OCI-LY7 (cell line): ENCODE measurements around the gene AK5. TPM values are rescaled to one million over a fixed set of nuclear protein-coding genes. Genes with fewer than 3 reads are reported as not detected.

Experiments
- BruUV-seq: library from RNA; stranded (reverse); fragments of 400-500 nt; replicated peaks from 2 replicates; lab custom pipeline; 2021; lab: Mats Ljungman, UMichigan
- CTCF ChIA-PET: fragments of 300-600 bp; sonication (Branson Sonifier 250); formaldehyde crosslinking; loops from one replicate; lab custom pipeline; 2022; ENCODE audit warnings: antibody characterized with exemption; ENCODE audit not compliant: unreplicated experiment; lab: Charles Lee
- POLR2A ChIA-PET: fragments of 300-600 bp; sonication (Branson Sonifier 250); formaldehyde crosslinking; loops from one replicate; lab custom pipeline; 2022; ENCODE audit warnings: antibody characterized with exemption; lab: Charles Lee
- DNase-seq: peaks from one replicate; pipeline ENCODE4 v3.0.0-alpha.2; 2015; ENCODE audit warnings: low spot score
- H2AFZ ChIP-seq: fragments of 200-600 bp; sonication (generic), shearing (Covaris generic); 2 replicates; pipeline ENCODE4 v1.6.1; 2014; ENCODE audit warnings: mild to moderate bottlenecking, antibody characterized with exemption, low read length, moderate library complexity
- H3K27ac ChIP-seq: fragments of 200-600 bp; sonication (generic); 2 replicates; pipeline ENCODE4 v1.5.1; 2014; ENCODE audit warnings: mixed run types, low read depth, mild to moderate bottlenecking, moderate library complexity, low read length, inconsistent platforms; ENCODE audit not compliant: poor library complexity, severe bottlenecking
- H3K36me3 ChIP-seq: fragments of 200-600 bp; sonication (generic); 2 replicates; pipeline ENCODE4 v1.6.1; 2014; ENCODE audit warnings: mild to moderate bottlenecking, antibody characterized with exemption, low read length, moderate library complexity, mixed read lengths; ENCODE audit not compliant: insufficient read depth
- H3K4me1 ChIP-seq: fragments of 200-600 bp; sonication (generic); 2 replicates; pipeline ENCODE4 v1.5.1; 2014; ENCODE audit warnings: mild to moderate bottlenecking, low read length; ENCODE audit not compliant: insufficient read depth, poor library complexity, severe bottlenecking
- H3K4me2 ChIP-seq: fragments of 200-600 bp; sonication (generic); 2 replicates; pipeline ENCODE4 v1.6.1; 2014; ENCODE audit warnings: mild to moderate bottlenecking, low read length
- H3K4me3 ChIP-seq: fragments of 200-600 bp; sonication (generic); 2 replicates; pipeline ENCODE4 v1.5.1; 2014; ENCODE audit warnings: mild to moderate bottlenecking, low read depth, low read length; ENCODE audit not compliant: poor library complexity, severe bottlenecking
- H3K79me2 ChIP-seq: fragments of 200-600 bp; sonication (generic); 2 replicates; pipeline ENCODE4 v1.6.1; 2016; ENCODE audit warnings: low read depth, mild to moderate bottlenecking, low read length, moderate library complexity, mixed read lengths; ENCODE audit not compliant: insufficient read depth
- H3K9me2 ChIP-seq: fragments of 200-600 bp; sonication (generic); 2 replicates; pipeline ENCODE4 v1.6.1; 2016; ENCODE audit warnings: mild to moderate bottlenecking, low read length, mixed read lengths; ENCODE audit not compliant: insufficient read depth
- H3K9me3 ChIP-seq: fragments of 200-600 bp; sonication (generic); 2 replicates; pipeline ENCODE4 v1.6.1; 2014; ENCODE audit warnings: mild to moderate bottlenecking, mixed run types, low read length, mixed read lengths
- H4K20me1 ChIP-seq: fragments of 200-600 bp; sonication (generic); 2 replicates; pipeline ENCODE4 v1.6.1; 2014; ENCODE audit warnings: mild to moderate bottlenecking, antibody characterized with exemption, low read length, moderate library complexity, mixed read lengths; ENCODE audit not compliant: insufficient read depth
- EZH2phosphoT487 ChIP-seq: fragments of 200-600 bp; sonication (generic); IDR thresholded peaks from 2 replicates; pipeline ENCODE4 v1.6.1; 2018; ENCODE audit warnings: low read depth, borderline replicate concordance, mild to moderate bottlenecking, mixed run types, antibody characterized with exemption, low read length, moderate library complexity, mixed read lengths
- intact Hi-C: fragments of 100-400 bp; cut with micrococcal nuclease; formaldehyde crosslinking; loops from one replicate; pipeline ENCODE4 v1.10.0; 2022; ENCODE audit not compliant: unreplicated experiment
- total RNA-seq, 2 experiments: library from RNA; depleted of rRNA in 1 of 2; stranded (reverse); fragments of >200 nt in 1 of 2; shearing (Covaris generic) in 1 of 2; gene quantifications; 2 replicates each; pipeline ENCODE4 v1.2.3, GENCODE V29; 2014 to 2022
- TF ChIP-seq, protein P1 (sequence below): fragments of 200-600 bp; sonication (generic); conservative IDR thresholded peaks from 2 replicates; pipeline ENCODE4 v1.5.1; 2014; ENCODE audit warnings: mild to moderate bottlenecking, antibody characterized with exemption, low read length, moderate library complexity, mixed read lengths

The AK5 gene
- total RNA-seq, 2 experiments from 2014 or later = not detected

DNA sequence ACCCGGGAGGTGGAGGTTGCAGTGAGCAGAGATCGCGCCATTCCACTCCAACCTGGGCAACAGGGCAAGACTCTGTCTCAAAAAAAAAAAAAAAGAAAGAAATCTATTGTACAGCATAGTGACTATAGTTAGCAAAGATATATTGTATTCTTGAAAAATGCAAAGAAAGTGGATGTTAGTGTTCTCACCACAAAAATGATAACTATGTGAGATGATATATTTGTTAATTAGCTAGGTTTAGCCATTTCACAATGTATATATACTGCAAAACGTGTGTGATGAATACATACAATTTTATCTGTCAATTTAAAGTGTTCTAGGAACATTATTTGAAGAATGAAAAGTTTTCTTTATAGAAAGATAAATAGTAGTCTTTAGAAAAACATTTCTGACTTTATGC, 179.9 kb downstream of the AK5 start:
- no peaks in the 10 kb centered on the region for H3K79me2 ChIP-seq
- H2AFZ ChIP-seq = no peak overlapping the region
- no peak for DNase-seq
- no peak overlapping the region for H3K4me3 ChIP-seq
- no peak overlapping the region for H3K4me2 ChIP-seq
- H3K4me1 ChIP-seq = peaks cover 4% of the 10 kb centered on the region
- TF ChIP-seq, protein P1, sequence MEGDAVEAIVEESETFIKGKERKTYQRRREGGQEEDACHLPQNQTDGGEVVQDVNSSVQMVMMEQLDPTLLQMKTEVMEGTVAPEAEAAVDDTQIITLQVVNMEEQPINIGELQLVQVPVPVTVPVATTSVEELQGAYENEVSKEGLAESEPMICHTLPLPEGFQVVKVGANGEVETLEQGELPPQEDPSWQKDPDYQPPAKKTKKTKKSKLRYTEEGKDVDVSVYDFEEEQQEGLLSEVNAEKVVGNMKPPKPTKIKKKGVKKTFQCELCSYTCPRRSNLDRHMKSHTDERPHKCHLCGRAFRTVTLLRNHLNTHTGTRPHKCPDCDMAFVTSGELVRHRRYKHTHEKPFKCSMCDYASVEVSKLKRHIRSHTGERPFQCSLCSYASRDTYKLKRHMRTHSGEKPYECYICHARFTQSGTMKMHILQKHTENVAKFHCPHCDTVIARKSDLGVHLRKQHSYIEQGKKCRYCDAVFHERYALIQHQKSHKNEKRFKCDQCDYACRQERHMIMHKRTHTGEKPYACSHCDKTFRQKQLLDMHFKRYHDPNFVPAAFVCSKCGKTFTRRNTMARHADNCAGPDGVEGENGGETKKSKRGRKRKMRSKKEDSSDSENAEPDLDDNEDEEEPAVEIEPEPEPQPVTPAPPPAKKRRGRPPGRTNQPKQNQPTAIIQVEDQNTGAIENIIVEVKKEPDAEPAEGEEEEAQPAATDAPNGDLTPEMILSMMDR = no peak
- TF ChIP-seq EZH2phosphoT487 = no peak
- no TSS peak for BruUV-seq
- no peaks in the 10 kb centered on the region for H4K20me1 ChIP-seq
- H3K9me3 ChIP-seq = no peaks in the 10 kb centered on the region
- intact Hi-C loops = no loop called here
- H3K9me2 ChIP-seq = no peaks in the 10 kb centered on the region
- H3K27ac ChIP-seq = no peak overlapping the region
- no peaks in the 10 kb centered on the region for H3K36me3 ChIP-seq
- POLR2A ChIA-PET = no interaction called here
- CTCF ChIA-PET = no interaction called here

DNA sequence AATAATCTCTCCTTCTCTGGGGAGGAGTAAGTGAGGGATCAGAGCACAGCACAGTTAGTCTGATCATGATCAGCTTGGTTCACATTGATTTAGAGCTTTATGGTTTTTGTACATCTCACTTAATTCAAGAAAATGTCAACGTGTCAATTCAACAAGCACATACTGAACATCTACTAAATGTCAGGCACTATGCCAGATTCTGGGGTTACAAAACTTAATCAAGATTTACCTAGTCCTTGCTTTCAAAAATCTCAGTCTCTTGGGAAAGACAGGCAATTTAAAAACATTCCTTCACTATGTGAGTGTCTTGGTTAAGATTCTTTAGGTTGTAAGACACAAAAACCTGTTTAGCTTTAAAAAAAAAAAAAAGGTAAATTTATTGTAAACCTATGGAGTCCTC, 181.4 kb downstream of the AK5 start:
- ChIA-PET CTCF (no interaction called here), POLR2A (interaction anchor here (0.6 kb wide), 1 partner anchor 58 kb away, joined by 3 read pairs; no protein-coding TSS in a partner anchor)
- Histone ChIP-seq H3K9me2 (no peaks in the 10 kb centered on the region), H4K20me1 (no peaks in the 10 kb centered on the region), H3K79me2 (no peaks in the 10 kb centered on the region), H3K36me3 (no peaks in the 10 kb centered on the region), H3K4me2 (no peak overlapping the region), H3K4me1 (peaks cover 4% of the 10 kb centered on the region), H3K9me3 (no peaks in the 10 kb centered on the region), H2AFZ (no peak overlapping the region), H3K27ac (no peak overlapping the region), H3K4me3 (no peak overlapping the region)
- DNase-seq = no peak
- intact Hi-C loops = no loop called here
- no TSS peak for BruUV-seq
- TF ChIP-seq, protein P1 = no peak
- no peak for TF ChIP-seq EZH2phosphoT487

DNA sequence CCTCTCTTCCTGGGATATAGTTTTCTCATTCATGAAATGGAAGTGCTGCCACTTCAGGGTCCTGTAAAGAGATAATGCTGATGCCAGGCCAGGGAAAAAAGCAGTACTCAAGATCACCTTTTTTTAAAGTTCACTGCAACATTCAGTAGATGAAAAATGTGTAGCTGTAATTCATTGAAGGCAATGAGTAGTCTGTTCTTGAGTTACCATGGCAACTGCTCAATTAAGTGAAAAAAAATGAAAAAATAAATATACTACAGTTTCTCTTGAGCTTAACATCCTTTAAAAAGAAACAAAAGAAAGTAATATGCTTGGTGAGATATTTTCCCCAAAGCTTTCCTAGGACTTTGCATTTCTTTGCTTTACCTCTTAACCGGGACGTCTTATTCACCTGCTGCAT, 183.3 kb downstream of the AK5 start:
- no peak overlapping the region for H3K4me2 ChIP-seq
- no TSS peak for BruUV-seq
- no peaks in the 10 kb centered on the region for H3K9me2 ChIP-seq
- no peak overlapping the region for H3K27ac ChIP-seq
- no peaks in the 10 kb centered on the region for H4K20me1 ChIP-seq
- no peak overlapping the region for H2AFZ ChIP-seq
- ChIA-PET POLR2A (no interaction called here), CTCF (no interaction called here)
- H3K4me3 ChIP-seq = no peak overlapping the region
- no peaks in the 10 kb centered on the region for H3K9me3 ChIP-seq
- no peaks in the 10 kb centered on the region for H3K4me1 ChIP-seq
- intact Hi-C loops = no loop called here
- no peak for DNase-seq
- H3K79me2 ChIP-seq = no peaks in the 10 kb centered on the region
- no peaks in the 10 kb centered on the region for H3K36me3 ChIP-seq
- TF ChIP-seq EZH2phosphoT487 = no peak
- TF ChIP-seq, protein P1 = no peak
